IMR-90 (cell line): ENCODE results near the gene TBCK. TPM values are rescaled to one million over a fixed set of nuclear protein-coding genes. Genes with fewer than 3 reads are reported as not detected.

Source experiments
- ATAC-seq: fragments of 200-7000 bp; cut with Tn5 transposase; 2 replicates; pipeline ENCODE4 v1.9.1; 2020; ENCODE audit warnings: low read depth, mild to moderate bottlenecking, moderate library complexity
- BruUV-seq: library from RNA; stranded (reverse); fragments of 400-500 nt; replicated peaks from 2 replicates; lab custom pipeline; 2021; lab: Mats Ljungman, UMichigan
- CTCF ChIA-PET: fragments of 300-600 bp; formaldehyde crosslinking; extraction: SDS; loops from one replicate; lab custom pipeline; 2021; ENCODE audit warnings: antibody characterized with exemption; lab: Yijun Ruan, JAX
- POLR2A ChIA-PET: fragments of 300-600 bp; sonication (Branson Sonifier 250); formaldehyde crosslinking; loops from one replicate; lab custom pipeline; 2022; ENCODE audit warnings: antibody characterized with exemption; ENCODE audit not compliant: unreplicated experiment; lab: Charles Lee
- DNase-seq: peaks from one replicate; pipeline ENCODE4 v3.0.0; 2013
- H2AFZ ChIP-seq: replicated peaks from 2 replicates; pipeline ENCODE3; 2013; ENCODE audit warnings: low read length, mild to moderate bottlenecking; ENCODE audit not compliant: poor library complexity
- H2AK5ac ChIP-seq: 2 replicates; pipeline ENCODE4 v1.6.1; 2013; ENCODE audit warnings: low read depth, low read length, inconsistent platforms
- H2AK9ac ChIP-seq: replicated peaks from 2 replicates; pipeline ENCODE3; 2013; ENCODE audit warnings: mild to moderate bottlenecking, low read depth, low read length, moderate library complexity; ENCODE audit not compliant: poor library complexity
- H2BK120ac ChIP-seq: 2 replicates; pipeline ENCODE4 v1.6.1; 2013; ENCODE audit warnings: low read depth, low read length, inconsistent platforms
- H2BK15ac ChIP-seq: 3 replicates; pipeline ENCODE4 v1.6.1; 2013; ENCODE audit warnings: low read depth, low read length, inconsistent platforms
- H2BK20ac ChIP-seq: 2 replicates; pipeline ENCODE4 v1.6.1; 2013; ENCODE audit warnings: low read depth, mild to moderate bottlenecking, inconsistent platforms, low read length, moderate library complexity
- H2BK5ac ChIP-seq: 2 replicates; pipeline ENCODE4 v1.6.1; 2013; ENCODE audit warnings: mild to moderate bottlenecking, low read depth, low read length, inconsistent platforms; ENCODE audit not compliant: poor library complexity, severe bottlenecking
- H3K14ac ChIP-seq: replicated peaks from 2 replicates; pipeline ENCODE4 v1.6.1; 2013; ENCODE audit warnings: low read depth, low read length, inconsistent platforms
- H3K18ac ChIP-seq: 2 replicates; pipeline ENCODE4 v1.6.1; 2013; ENCODE audit warnings: low read depth, low read length, control low read depth
- H3K23ac ChIP-seq: 2 replicates; pipeline ENCODE4 v1.6.1; 2013; ENCODE audit warnings: low read depth, low read length, inconsistent platforms
- H3K27ac ChIP-seq: 2 replicates; pipeline ENCODE4 v1.5.1; 2013; ENCODE audit warnings: mild to moderate bottlenecking, control low read depth, low read length; ENCODE audit not compliant: insufficient read depth
- H3K27me3 ChIP-seq: 2 replicates; pipeline ENCODE4 v1.6.1; 2013; ENCODE audit warnings: low read length; ENCODE audit not compliant: control insufficient read depth, insufficient read depth
- H3K36me3 ChIP-seq: 2 replicates; pipeline ENCODE4 v1.6.1; 2013; ENCODE audit warnings: low read length, mixed read lengths; ENCODE audit not compliant: control insufficient read depth, insufficient read depth
- H3K4ac ChIP-seq: 2 replicates; pipeline ENCODE4 v1.6.1; 2013; ENCODE audit warnings: low read depth, low read length, inconsistent platforms
- H3K4me1 ChIP-seq: 2 replicates; pipeline ENCODE4 v1.6.1; 2013; ENCODE audit warnings: low read length, mixed read lengths; ENCODE audit not compliant: control insufficient read depth, insufficient read depth
- H3K4me2 ChIP-seq: 2 replicates; pipeline ENCODE4 v1.6.1; 2013; ENCODE audit warnings: low read depth, mild to moderate bottlenecking, control low read depth, low read length, moderate library complexity
- H3K4me3 ChIP-seq: 2 replicates; pipeline ENCODE4 v1.5.1; 2013; ENCODE audit warnings: low read depth, mild to moderate bottlenecking, control low read depth, low read length, moderate library complexity; ENCODE audit not compliant: insufficient read depth
- H3K56ac ChIP-seq: 2 replicates; pipeline ENCODE4 v1.6.1; 2013; ENCODE audit warnings: low read length, inconsistent platforms; ENCODE audit not compliant: insufficient read depth; ENCODE audit errors: extremely low read depth
- H3K79me1 ChIP-seq, 2 experiments: 2 replicates each; pipeline ENCODE4 v1.6.1; 2013; ENCODE audit warnings: low read length in 2 of 2, inconsistent platforms in 1 of 2, low read depth in 1 of 2
- H3K9ac ChIP-seq: 2 replicates; pipeline ENCODE4 v1.6.1; 2013; ENCODE audit warnings: low read depth, low read length, control low read depth
- H3K9me1 ChIP-seq: 2 replicates; pipeline ENCODE4 v1.6.1; 2013; ENCODE audit warnings: low read length, inconsistent platforms; ENCODE audit not compliant: insufficient read depth
- H3K9me3 ChIP-seq: 2 replicates; pipeline ENCODE4 v1.6.1; 2013; ENCODE audit warnings: low read length; ENCODE audit not compliant: control insufficient read depth, insufficient read depth
- H4K20me1 ChIP-seq: 2 replicates; pipeline ENCODE4 v1.6.1; 2013; ENCODE audit warnings: low read length, inconsistent platforms; ENCODE audit not compliant: insufficient read depth
- H4K5ac ChIP-seq: 2 replicates; pipeline ENCODE4 v1.6.1; 2013; ENCODE audit warnings: mild to moderate bottlenecking, low read depth, low read length, control low read depth
- H4K8ac ChIP-seq, 2 experiments: 2 replicates each; pipeline ENCODE4 v1.6.1; 2013; ENCODE audit warnings: low read depth in 2 of 2, low read length in 2 of 2, control low read depth in 1 of 2, inconsistent platforms in 1 of 2
- H4K91ac ChIP-seq: 2 replicates; pipeline ENCODE4 v1.6.1; 2013; ENCODE audit warnings: low read depth, low read length, inconsistent platforms; ENCODE audit not compliant: insufficient read depth
- BHLHE40 ChIP-seq: fragments of 150-350 bp; IDR thresholded peaks from 2 replicates; pipeline ENCODE4 v1.6.1; 2016; ENCODE audit warnings: mild to moderate bottlenecking, low read depth, low read length
- CHD1 ChIP-seq: IDR thresholded peaks from 2 replicates; pipeline ENCODE4 v1.6.1; 2012; ENCODE audit warnings: low read depth, low read length, improper control_type of control experiment
- CTCF ChIP-seq: conservative IDR thresholded peaks from 2 replicates; pipeline ENCODE4 v1.5.1; 2012; ENCODE audit warnings: mild to moderate bottlenecking, low read depth, low read length, improper control_type of control experiment
- ELK1 ChIP-seq: fragments of 150-350 bp; IDR thresholded peaks from 2 replicates; pipeline ENCODE4 v1.6.1; 2016; ENCODE audit warnings: low read depth, mild to moderate bottlenecking, low read length, moderate library complexity, borderline replicate concordance
- FOS ChIP-seq: fragments of 150-350 bp; IDR thresholded peaks from 2 replicates; pipeline ENCODE4 v1.6.1; 2016; ENCODE audit warnings: low read depth, low read length
- MAZ ChIP-seq: IDR thresholded peaks from 2 replicates; pipeline ENCODE4 v1.6.1; 2012; ENCODE audit warnings: low read depth, mild to moderate bottlenecking, low read length, improper control_type of control experiment, moderate library complexity, borderline replicate concordance
- NFE2L2 ChIP-seq: fragments of 150-350 bp; IDR thresholded peaks from 2 replicates; pipeline ENCODE4 v1.6.1; 2016; ENCODE audit warnings: low read depth, mild to moderate bottlenecking, low read length
- POLR2A ChIP-seq: IDR thresholded peaks from 2 replicates; pipeline ENCODE4 v1.6.1; 2012; ENCODE audit warnings: mild to moderate bottlenecking, low read depth, low read length
- RCOR1 ChIP-seq: IDR thresholded peaks from 2 replicates; pipeline ENCODE4 v1.6.1; 2012; ENCODE audit warnings: mild to moderate bottlenecking, low read length, improper control_type of control experiment; ENCODE audit not compliant: insufficient replicate concordance
- USF2 ChIP-seq: fragments of 150-350 bp; IDR thresholded peaks from 2 replicates; pipeline ENCODE4 v1.6.1; 2017; ENCODE audit warnings: mild to moderate bottlenecking, antibody characterized with exemption, low read length, low read depth
- WGBS, 2 experiments: methylation state at CpG; one replicate each; pipeline versions ENCODE4 v1.1.5 to v1.1.7; 2013; ENCODE audit warnings: missing lambda C conversion rate in 2 of 2; ENCODE audit not compliant: insufficient read length in 1 of 2; ENCODE audit errors: extremely low coverage in 2 of 2; 5-methylcytosine and 5-hydroxymethylcytosine counted together
- dilution Hi-C: fragments of 300-500 bp; cut with HindIII; formaldehyde crosslinking; loops from one replicate; pipeline ENCODE4 v1.14.3; 2018; ENCODE audit warnings: low sequenced_read_pairs; ENCODE audit not compliant: unreplicated experiment
- in situ Hi-C: fragments of 300-500 bp; cut with MboI; formaldehyde crosslinking; loops from 3 replicates; pipeline ENCODE4 v1.14.3; 2019; ENCODE audit warnings: low sequenced_read_pairs, inconsistent platforms, mixed read lengths
- intact Hi-C: fragments of 100-400 bp; cut with micrococcal nuclease; formaldehyde crosslinking; loops from 2 replicates; pipeline ENCODE4 v1.10.0; 2022
- polyA plus RNA-seq, 3 experiments: library from polyadenylated mRNA; depleted of rRNA; stranded (reverse); fragments of >200 nt; gene quantifications; 2 replicates each; pipeline ENCODE4 v1.2.3, GENCODE V29; 2012; ENCODE audit warnings: low replicate concordance in 1 of 3
- total RNA-seq: library from RNA; depleted of rRNA; stranded (reverse); fragments of >200 nt; gene quantifications from 2 replicates; pipeline ENCODE4 v1.2.3, GENCODE V29; 2012

Gene TBCK
- total and polyA plus RNA-seq, 2 of the 4 experiments (the other 2 are of a cell fraction) = 10.7 to 29.9 TPM

GRCh38 chr4:106333186-106333585, 17.2 kb upstream of the TBCK start:
- peaks cover 20% of the 10 kb centered on the region for H3K36me3 ChIP-seq
- dilution Hi-C loops = no loop called here
- ATAC-seq = no peak
- intact Hi-C loops = no loop called here
- no peak overlapping the region for H3K56ac ChIP-seq
- no peak overlapping the region for H3K4ac ChIP-seq
- no peak overlapping the region for H4K5ac ChIP-seq
- no peak overlapping the region for H2AK5ac ChIP-seq
- H3K4me3 ChIP-seq = no peak overlapping the region
- no peak overlapping the region for H3K18ac ChIP-seq
- H4K20me1 ChIP-seq = no peaks in the 10 kb centered on the region
- ChIA-PET POLR2A (no interaction called here), CTCF (no interaction called here)
- H4K8ac ChIP-seq = no peak overlapping the region
- H3K14ac ChIP-seq = no peak overlapping the region
- no peak overlapping the region for H3K4me2 ChIP-seq
- H3K27me3 ChIP-seq = no peaks in the 10 kb centered on the region
- TF ChIP-seq CTCF (no peak), MAZ (no peak), POLR2A (no peak), BHLHE40 (no peak), NFE2L2 (no peak), ELK1 (no peak), CHD1 (no peak), FOS (no peak), USF2 (no peak), RCOR1 (no peak)
- H2BK120ac ChIP-seq = no peak overlapping the region
- no peak for DNase-seq
- in situ Hi-C loops = no loop called here
- no CpG with 5 or more reads among the region's 5 CpGs for WGBS, 2 experiments
- H2AFZ ChIP-seq = no peak overlapping the region
- H2AK9ac ChIP-seq = no peak overlapping the region
- no TSS peak for BruUV-seq
- H3K9me3 ChIP-seq = no peaks in the 10 kb centered on the region; the same call in 1 of the 2 replicates
- H2BK15ac ChIP-seq = no peak overlapping the region
- H3K23ac ChIP-seq = no peak overlapping the region
- no peak overlapping the region for H3K9ac ChIP-seq
- H4K91ac ChIP-seq = no peak overlapping the region
- H3K27ac ChIP-seq = no peak overlapping the region
- no peak overlapping the region for H2BK5ac ChIP-seq
- H3K4me1 ChIP-seq = no peaks in the 10 kb centered on the region
- peaks cover 0 to 4% of the 10 kb centered on the region in 2 experiments; a peak in 1 of 4 replicates for H3K79me1 ChIP-seq
- H2BK20ac ChIP-seq = no peak overlapping the region
- no peaks in the 10 kb centered on the region for H3K9me1 ChIP-seq
